Motor neuron (in vitro differentiated cells): Measurements from ENCODE around the gene SENP1. TPM values are rescaled to one million over a fixed set of nuclear protein-coding genes. Genes with fewer than 3 reads are reported as not detected.

Experiments
- total RNA-seq, 8 experiments: library from RNA; unstranded; fragments of 300-600 nt; gene quantifications; 2 replicates each; pipeline versions ENCODE4 v1.2.3 to v1.2.4, GENCODE V29; 2022

The SENP1 gene
- total RNA-seq, 8 experiments from 2014 or later, result 9.5 to 28.8 (median 19.2) TPM

Other genes with a start within 250 kb of the SENP1 start
- gene VDR, start 201.1 kb downstream of the SENP1 start, total RNA-seq, result 10 to 100 TPM in 1 of 8 experiments, 1 to 10 TPM in 3, under 1 TPM in 4; 0.08 to 70.8 (median 0.87) TPM
- 10 to 100 TPM; 26.7 to 79.3 (median 43.5) TPM for gene TMEM106C, start 142.5 kb downstream of the SENP1 start, total RNA-seq
- 1 to 10 TPM in 7 of 8 experiments, under 1 TPM in 1; 0.78 to 6.6 (median 1.9) TPM for gene COL2A1, start 101.6 kb downstream of the SENP1 start, total RNA-seq
- gene PFKM, start 13.3 kb upstream of the SENP1 start, total RNA-seq, result 100 to 1,000 TPM in 3 of 8 experiments, 10 to 100 TPM in 5; 66.7 to 146 (median 81.6) TPM
- gene ASB8, start 51.4 kb upstream of the SENP1 start, total RNA-seq, result 10 to 100 TPM; 17.0 to 30.4 (median 27.8) TPM
- 10 to 100 TPM in 5 of 8 experiments, 1 to 10 TPM in 3; 2.0 to 46.3 (median 29.3) TPM for gene CCDC184, start 77.6 kb upstream of the SENP1 start, total RNA-seq
- 1 to 10 TPM in 2 of 8 experiments, under 1 TPM in 6; 0.33 to 1.5 (median 0.73) TPM for gene OR10AD1, start 97.2 kb upstream of the SENP1 start, total RNA-seq
- gene ZNF641, start 244.8 kb upstream of the SENP1 start, total RNA-seq, result 10 to 100 TPM in 6 of 8 experiments, 1 to 10 TPM in 2; 2.4 to 24.2 (median 16.2) TPM